Subcutaneous adipose tissue (tissue), 4 donors: ENCODE measurements around the gene WDR5. TPM values are rescaled to one million over a fixed set of nuclear protein-coding genes. Genes with fewer than 3 reads are reported as not detected.

Experiments used
- total RNA-seq, 4 donors: library from RNA; depleted of rRNA; stranded (reverse); fragments of >200 nt; gene quantifications; one replicate each; pipeline ENCODE4 v1.1.0, GENCODE V29; 2016
- TF ChIP-seq, protein P1 (sequence below): fragments of 450-650 bp; IDR thresholded peaks from one replicate; pipeline ENCODE4 v1.5.1; 2016; ENCODE audit warnings: low read depth, mild to moderate bottlenecking, control low read depth, antibody characterized with exemption, moderate library complexity

Gene WDR5
- total RNA-seq, 4 donors from 2014 or later, result 13.7 to 17.3 (median 14.6) TPM

DNA sequence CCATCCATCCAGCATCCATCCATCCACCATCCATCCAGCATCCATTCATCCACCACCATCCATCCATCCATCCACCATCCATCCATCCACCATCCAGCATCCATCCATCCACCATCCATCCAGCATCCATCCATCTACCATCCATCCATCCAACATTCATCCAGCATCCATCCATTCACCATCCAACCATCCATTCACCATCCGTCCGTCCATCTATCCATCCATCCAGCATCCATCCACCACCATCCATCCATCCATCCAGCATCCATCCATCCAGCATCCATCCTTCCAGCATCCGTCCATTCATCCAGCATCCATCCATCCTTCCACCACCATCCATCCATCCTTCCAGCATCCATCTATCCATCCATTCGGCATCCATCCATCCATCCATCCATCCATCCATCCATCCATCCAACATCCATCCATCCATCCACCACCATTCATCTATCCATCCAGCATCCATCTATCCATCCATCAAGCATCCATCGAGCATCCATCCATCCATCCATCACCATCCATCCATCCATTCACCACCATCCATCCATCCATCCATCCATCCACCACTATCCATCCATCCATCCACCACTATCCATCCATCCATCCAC is 32.4 kb upstream of the WDR5 start:
- TF ChIP-seq, protein P1, sequence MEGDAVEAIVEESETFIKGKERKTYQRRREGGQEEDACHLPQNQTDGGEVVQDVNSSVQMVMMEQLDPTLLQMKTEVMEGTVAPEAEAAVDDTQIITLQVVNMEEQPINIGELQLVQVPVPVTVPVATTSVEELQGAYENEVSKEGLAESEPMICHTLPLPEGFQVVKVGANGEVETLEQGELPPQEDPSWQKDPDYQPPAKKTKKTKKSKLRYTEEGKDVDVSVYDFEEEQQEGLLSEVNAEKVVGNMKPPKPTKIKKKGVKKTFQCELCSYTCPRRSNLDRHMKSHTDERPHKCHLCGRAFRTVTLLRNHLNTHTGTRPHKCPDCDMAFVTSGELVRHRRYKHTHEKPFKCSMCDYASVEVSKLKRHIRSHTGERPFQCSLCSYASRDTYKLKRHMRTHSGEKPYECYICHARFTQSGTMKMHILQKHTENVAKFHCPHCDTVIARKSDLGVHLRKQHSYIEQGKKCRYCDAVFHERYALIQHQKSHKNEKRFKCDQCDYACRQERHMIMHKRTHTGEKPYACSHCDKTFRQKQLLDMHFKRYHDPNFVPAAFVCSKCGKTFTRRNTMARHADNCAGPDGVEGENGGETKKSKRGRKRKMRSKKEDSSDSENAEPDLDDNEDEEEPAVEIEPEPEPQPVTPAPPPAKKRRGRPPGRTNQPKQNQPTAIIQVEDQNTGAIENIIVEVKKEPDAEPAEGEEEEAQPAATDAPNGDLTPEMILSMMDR, result no peak

DNA sequence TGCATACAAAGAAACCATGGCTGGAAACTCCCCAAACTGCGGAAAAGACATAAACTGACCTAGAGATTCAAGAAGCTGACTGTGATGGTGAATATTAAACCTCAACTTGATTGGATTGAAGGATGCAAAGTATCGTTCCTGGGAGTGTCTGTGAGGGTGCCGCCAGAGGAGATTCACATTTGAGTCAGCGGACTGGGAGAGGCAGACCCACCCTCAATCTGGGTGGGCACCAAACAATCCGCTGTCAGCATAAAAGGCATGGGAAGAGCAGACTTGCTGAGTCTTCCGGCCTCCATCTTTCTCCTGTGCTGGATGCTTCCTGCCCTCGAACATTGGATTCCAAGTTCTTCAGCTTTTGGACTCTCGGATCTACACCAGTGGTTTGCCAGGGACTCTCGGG is 24.8 kb upstream of the WDR5 start:
- TF ChIP-seq, protein P1, result no peak

DNA sequence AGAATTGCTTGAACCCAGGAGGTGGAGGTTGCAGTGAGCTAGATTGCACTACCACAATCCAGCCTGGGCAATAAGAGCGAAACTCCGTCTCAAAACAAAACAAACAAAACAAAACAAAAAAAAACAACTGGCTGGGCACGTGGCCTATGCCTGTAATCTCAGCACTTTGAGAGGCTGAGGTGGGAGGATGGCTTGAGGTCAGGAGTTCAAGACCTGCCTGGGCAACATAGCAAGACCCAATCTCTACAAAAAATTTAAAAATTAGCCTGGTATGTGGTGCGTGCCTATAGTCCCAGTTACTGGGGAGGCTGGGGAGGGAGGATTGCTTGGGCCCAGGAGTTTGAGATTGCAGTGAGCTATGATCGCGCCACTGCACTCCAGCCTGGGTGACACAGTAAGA is 23.3 kb upstream of the WDR5 start:
- TF ChIP-seq, protein P1, result no peak

DNA sequence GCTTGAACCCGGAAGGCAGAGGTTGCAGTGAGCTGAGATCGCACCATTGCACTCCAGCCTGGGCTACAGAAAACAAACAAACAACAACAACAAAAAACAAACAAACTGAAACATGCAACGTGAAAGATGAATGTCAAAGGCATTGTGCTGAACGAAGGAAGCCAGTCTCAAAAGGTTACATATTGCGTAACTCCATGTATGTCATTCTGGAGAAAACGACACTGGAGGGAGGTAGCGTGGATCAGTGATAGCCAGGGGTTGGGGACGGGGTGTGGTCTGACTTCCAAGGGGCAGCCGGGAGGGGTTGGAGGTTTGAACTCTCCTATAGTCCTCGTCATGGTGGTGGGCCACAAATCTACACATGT is 12.1 kb upstream of the WDR5 start:
- TF ChIP-seq, protein P1, result no peak

DNA sequence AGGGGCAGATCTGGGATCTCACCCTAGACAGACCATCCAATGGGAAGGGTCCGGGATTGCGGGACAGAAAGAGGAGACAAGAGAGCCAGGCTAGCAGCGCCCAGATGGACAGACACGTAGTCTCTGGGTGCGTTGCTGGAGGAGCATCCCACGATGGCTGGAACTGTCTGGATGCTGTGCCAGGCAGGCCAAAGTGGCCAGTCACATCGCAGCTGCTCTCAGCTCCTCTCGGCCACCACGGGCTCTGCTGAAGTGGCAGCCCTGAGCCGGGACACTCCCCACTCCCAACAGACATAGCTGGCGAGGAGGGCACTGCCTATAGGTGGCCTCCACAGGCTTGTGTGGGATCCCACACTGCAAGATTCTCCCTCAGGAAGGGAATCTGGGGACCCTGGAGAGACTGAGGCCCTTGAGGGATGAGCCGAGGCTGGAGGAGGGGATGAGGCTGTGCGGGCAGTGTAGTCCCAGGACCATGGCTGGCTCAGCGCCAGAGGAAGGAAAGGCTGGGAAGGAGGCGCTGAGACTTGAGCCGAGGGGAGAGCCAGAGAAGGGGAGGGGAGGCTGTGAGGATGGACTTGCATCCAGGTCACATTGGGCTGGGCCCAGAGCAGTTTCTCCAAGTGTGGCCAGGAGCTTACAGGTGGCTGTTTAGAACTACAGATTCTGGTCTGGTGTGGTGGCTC is 10.3 kb upstream of the WDR5 start:
- TF ChIP-seq, protein P1, result no peak

DNA sequence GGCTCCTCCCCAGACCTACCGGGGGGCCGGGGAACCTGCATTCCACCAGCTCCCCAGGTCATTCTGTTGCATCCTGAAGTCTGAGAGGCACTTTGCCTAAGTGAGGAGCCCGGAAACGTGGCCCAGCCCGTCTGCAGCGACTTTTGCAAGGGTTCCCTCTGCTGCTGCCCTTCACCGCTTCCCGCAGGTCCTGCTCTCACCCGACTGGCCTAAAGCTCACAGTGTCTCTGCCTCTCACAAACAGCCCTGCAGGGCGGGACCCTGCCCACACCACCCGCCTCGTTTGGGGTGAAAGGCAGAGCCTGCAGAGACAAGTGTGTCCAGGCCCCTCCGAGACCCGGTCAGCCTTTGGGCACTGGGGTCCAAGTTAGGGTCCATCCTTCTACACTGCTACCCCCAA is 9.5 kb upstream of the WDR5 start:
- TF ChIP-seq, protein P1, result no peak

DNA sequence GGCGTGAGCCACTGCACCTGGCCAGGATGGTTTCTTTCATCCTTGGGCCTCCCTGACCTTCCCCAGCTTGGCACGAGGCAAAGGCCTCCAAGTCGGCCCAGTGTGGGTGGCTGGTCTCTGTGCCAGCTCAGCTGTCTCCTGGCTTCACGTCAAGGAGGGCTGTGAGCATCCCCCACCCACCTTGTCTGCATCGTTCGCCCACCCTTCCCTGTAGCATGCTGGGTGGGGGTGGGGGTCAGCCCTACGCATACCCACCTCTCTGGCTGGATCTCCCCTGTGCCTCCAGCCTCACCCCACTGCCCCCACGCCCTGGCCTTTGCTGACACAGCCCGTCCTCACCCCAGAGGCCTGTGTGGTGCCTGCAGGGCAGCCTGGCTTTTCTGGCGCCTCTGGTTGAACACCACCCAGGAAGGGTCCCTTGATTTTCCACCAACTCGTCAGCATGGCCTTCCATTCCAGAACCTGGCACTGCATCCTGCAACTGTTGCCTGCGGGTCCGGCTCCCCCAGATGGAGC is 8.8 kb upstream of the WDR5 start:
- TF ChIP-seq, protein P1, result no peak
